Measurements from ENCODE around the gene LMF1.

- TF ChIP-seq CTCF (IDR thresholded peaks at IDR 0.05) (no peak), POLR2AphosphoS5 (IDR thresholded peaks at IDR 0.05) (no peak), EP300 (IDR thresholded peaks at IDR 0.05) (no peak), POLR2A (IDR thresholded peaks at IDR 0.05) (no peak)
Observed at GRCh38 chr16:915546-915945, 55.2 kb downstream of the LMF1 start.

Measured in upper lobe of left lung (tissue), 4 donors.